GM12875 (cell line): ENCODE measurements around the gene PARD3B.

Experiments used
- H3K4me3 ChIP-seq: one replicate; pipeline ENCODE4 v1.5.1; 2011; ENCODE audit warnings: low read depth, low read length, control low read depth
- CTCF ChIP-seq: IDR thresholded peaks from 2 replicates; pipeline ENCODE4 v1.5.1; 2011; ENCODE audit warnings: low read depth, mild to moderate bottlenecking, control low read depth, inconsistent platforms, low read length, moderate library complexity, borderline replicate concordance; ENCODE audit not compliant: insufficient read depth

PARD3B gene

GRCh38 chr2:205543262-205543843, 998.1 kb downstream of the PARD3B start:
- no peak overlapping the region for H3K4me3 ChIP-seq
- no peak for TF ChIP-seq CTCF

GRCh38 chr2:205543937-205544702, 998.8 kb downstream of the PARD3B start:
- TF ChIP-seq CTCF: no peak
- H3K4me3 ChIP-seq: no peak overlapping the region

GRCh38 chr2:205545971-205546816, 1000.9 kb downstream of the PARD3B start:
- no peak for TF ChIP-seq CTCF
- no peak overlapping the region for H3K4me3 ChIP-seq

GRCh38 chr2:205555566-205556230, 1010.4 kb downstream of the PARD3B start:
- no peak for TF ChIP-seq CTCF
- no peak overlapping the region for H3K4me3 ChIP-seq

- no peak for TF ChIP-seq CTCF
Observed at GRCh38 chr2:205556357-205556756, 1011.1 kb downstream of the PARD3B start.

GRCh38 chr2:205556841-205557539, 1011.7 kb downstream of the PARD3B start:
- TF ChIP-seq CTCF: no peak

More at GRCh38 chr2:205556357-205556756, 1011.1 kb downstream of the PARD3B start:
- H3K4me3 ChIP-seq: no peak overlapping the region

More at GRCh38 chr2:205556841-205557539, 1011.7 kb downstream of the PARD3B start:
- no peak overlapping the region for H3K4me3 ChIP-seq
